ENCODE measurements around the gene FOXO3B.
"Not testable (repeated sequence)": the region's sequence is repeated elsewhere in the genome, so short reads cannot be mapped to it uniquely, and the experiment has no call there.

FOXO3B gene

GRCh38 chr17:18668625-18669024 is 13.5 kb downstream of the FOXO3B start:
- H3K4me3 ChIP-seq (ENCODE audit: low read depth, low read length); DNase-seq (ENCODE audit: low read depth): not testable (repeated sequence)

- not testable (repeated sequence) for H3K4me3 ChIP-seq (ENCODE audit: low read depth, low read length); DNase-seq (ENCODE audit: low read depth)
These were observed 14.6 kb downstream of the FOXO3B start for GRCh38 chr17:18667535-18667934.

GRCh38 chr17:18666326-18666725 is 15.8 kb downstream of the FOXO3B start:
- H3K4me3 ChIP-seq (ENCODE audit: low read depth, low read length); DNase-seq (ENCODE audit: low read depth): not testable (repeated sequence)

- not testable (repeated sequence) for DNase-seq (ENCODE audit: low read depth); H3K4me3 ChIP-seq (ENCODE audit: low read depth, low read length)
These were observed 20.0 kb downstream of the FOXO3B start for GRCh38 chr17:18661924-18662624.

GRCh38 chr17:18650094-18650493 is 32.0 kb downstream of the FOXO3B start:
- DNase-seq (ENCODE audit: low read depth); H3K4me3 ChIP-seq (ENCODE audit: low read depth, low read length): not testable (repeated sequence)

- DNase-seq (ENCODE audit: low read depth); H3K4me3 ChIP-seq (ENCODE audit: low read depth, low read length): not testable (repeated sequence)
These were observed 37.8 kb downstream of the FOXO3B start, which contains the start of gene TBC1D28 for GRCh38 chr17:18644291-18644690. TSS of gene TBC1D28 (minus strand) at chr17:18644391. CDS start at chr17:18641352, 3,039 bp downstream.

GRCh38 chr17:18643124-18643523 is 39.0 kb downstream of the FOXO3B start:
- not testable (repeated sequence) for H3K4me3 ChIP-seq (ENCODE audit: low read depth, low read length); DNase-seq (ENCODE audit: low read depth)

GRCh38 chr17:18638357-18638756 is 43.8 kb downstream of the FOXO3B start:
- DNase-seq (ENCODE audit: low read depth); H3K4me3 ChIP-seq (ENCODE audit: low read depth, low read length): not testable (repeated sequence)

GRCh38 chr17:18636237-18636636 is 45.9 kb downstream of the FOXO3B start:
- H3K4me3 ChIP-seq (ENCODE audit: low read depth, low read length); DNase-seq (ENCODE audit: low read depth): not testable (repeated sequence)

GRCh38 chr17:18635773-18636172 is 46.3 kb downstream of the FOXO3B start:
- not testable (repeated sequence) for DNase-seq (ENCODE audit: low read depth); H3K4me3 ChIP-seq (ENCODE audit: low read depth, low read length)

GRCh38 chr17:18634550-18635263 is 47.4 kb downstream of the FOXO3B start:
- H3K4me3 ChIP-seq (ENCODE audit: low read depth, low read length), result peak overlapping the region; percentile 22; the same call in 1 of the 2 replicates

More at GRCh38 chr17:18634550-18635263, 47.4 kb downstream of the FOXO3B start:
- not testable (repeated sequence) for DNase-seq (ENCODE audit: low read depth)

Data from GM12865 (cell line).